Naive thymus-derived CD4-positive, alpha-beta T cell (primary cell): ENCODE results near the gene OR51B6. TPM values are rescaled to one million over a fixed set of nuclear protein-coding genes. Genes with fewer than 3 reads are reported as not detected.
"Not testable (repeated sequence)": the region's sequence is repeated elsewhere in the genome, so short reads cannot be mapped to it uniquely, and the experiment has no call there.

ENCODE experiments used
- ATAC-seq: fragments of 150-1000 bp; cut with Tn5 transposase; 2 replicates; pipeline ENCODE4 v1.10.0; 2021; ENCODE audit warnings: mild to moderate bottlenecking, moderate library complexity
- CTCF ChIA-PET: fragments of 350-600 bp; sonication (Branson Sonifier 250); formaldehyde crosslinking; loops from one replicate; lab custom pipeline; 2021; ENCODE audit warnings: antibody characterized with exemption; lab: Charles Lee
- POLR2A ChIA-PET: fragments of 350-600 bp; sonication (Branson Sonifier 250); formaldehyde crosslinking; loops from one replicate; lab custom pipeline; 2021; ENCODE audit warnings: antibody characterized with exemption, inconsistent platforms; lab: Charles Lee
- DNase-seq, 9 donors: peaks; one replicate each; pipeline versions ENCODE4 v3.0.0 to v3.0.0-alpha.2; 2020 to 2022; ENCODE audit warnings: mixed read lengths in 1 of 9
- H3K27ac ChIP-seq: one replicate; pipeline ENCODE4 v1.7.0; 2013; ENCODE audit warnings: mild to moderate bottlenecking, low read depth, low read length, moderate library complexity
- H3K27me3 ChIP-seq, 2 donors: one replicate each; pipeline ENCODE4 v1.7.0; 2013; ENCODE audit warnings: low read length in 2 of 2, mild to moderate bottlenecking in 2 of 2, moderate library complexity in 2 of 2; ENCODE audit not compliant: control insufficient read depth in 2 of 2, insufficient read depth in 2 of 2
- H3K36me3 ChIP-seq, 3 experiments: 1 replicate in 2 of 3; 2 replicates in 1 of 3; pipeline ENCODE4 v1.7.0; 2013; ENCODE audit warnings: low read length in 3 of 3, mild to moderate bottlenecking in 3 of 3, moderate library complexity in 1 of 3; ENCODE audit not compliant: insufficient read depth in 3 of 3, control insufficient read depth in 2 of 3
- H3K4me1 ChIP-seq, 2 donors: one replicate each; pipeline ENCODE4 v1.7.0; 2013; ENCODE audit warnings: low read length in 2 of 2, mild to moderate bottlenecking in 2 of 2, moderate library complexity in 1 of 2; ENCODE audit not compliant: control insufficient read depth in 2 of 2, insufficient read depth in 2 of 2
- H3K4me3 ChIP-seq: 2 replicates; pipeline ENCODE4 v1.7.0; 2013; ENCODE audit warnings: mild to moderate bottlenecking, low read length
- H3K9me3 ChIP-seq, 3 experiments: 1 replicate in 2 of 3; 2 replicates in 1 of 3; pipeline ENCODE4 v1.7.0; 2013; ENCODE audit warnings: low read length in 3 of 3; ENCODE audit not compliant: control insufficient read depth in 2 of 3
- H3K27ac Mint-ChIP-seq, 9 donors: one replicate each; pipeline ENCODE4 v1.8.0; 2020 to 2022; ENCODE audit warnings: mixed read lengths in 9 of 9, mild to moderate bottlenecking in 8 of 9, moderate library complexity in 5 of 9, inconsistent platforms in 2 of 9
- H3K27me3 Mint-ChIP-seq, 5 donors: one replicate each; pipeline ENCODE4 v1.8.0; 2021 to 2022; ENCODE audit warnings: mixed read lengths in 5 of 5, mild to moderate bottlenecking in 1 of 5
- H3K36me3 Mint-ChIP-seq, 5 donors: one replicate each; pipeline ENCODE4 v1.8.0; 2020 to 2022; ENCODE audit warnings: mixed read lengths in 5 of 5, mild to moderate bottlenecking in 3 of 5, inconsistent platforms in 1 of 5
- H3K4me1 Mint-ChIP-seq, 7 donors: one replicate each; pipeline ENCODE4 v1.8.0; 2020 to 2022; ENCODE audit warnings: mixed read lengths in 7 of 7, mild to moderate bottlenecking in 3 of 7, inconsistent platforms in 1 of 7
- H3K4me3 Mint-ChIP-seq, 10 donors: one replicate each; pipeline ENCODE4 v1.8.0; 2020 to 2022; ENCODE audit warnings: mild to moderate bottlenecking in 10 of 10, mixed read lengths in 10 of 10, moderate library complexity in 6 of 10, inconsistent platforms in 2 of 10
- H3K9me3 Mint-ChIP-seq, 11 donors: one replicate each; pipeline ENCODE4 v1.8.0; 2020 to 2022; ENCODE audit warnings: mixed read lengths in 11 of 11, mild to moderate bottlenecking in 4 of 11, inconsistent platforms in 1 of 11, moderate library complexity in 1 of 11
- intact Hi-C, 2 donors: fragments of 100-400 bp; cut with micrococcal nuclease; formaldehyde crosslinking; loops; one replicate each; pipeline ENCODE4 v1.15.1; 2023
- polyA plus RNA-seq, 2 donors: library from polyadenylated mRNA; unstranded; fragments of 300-500 nt; fragmentation: Illumina TruSeq; gene quantifications; one replicate each; pipeline ENCODE4 v1.2.3, GENCODE V29; 2021
- total RNA-seq, 6 experiments: library from RNA in 5 of 6; stranded (reverse) in 5 of 6; gene quantifications; 1 replicate in 5 of 6; 2 replicates in 1 of 6; pipeline ENCODE4 v1.2.3 and lab custom pipeline; 2021 to 2026

OR51B6 gene
- total and polyA plus RNA-seq, 7 experiments from 2014 or later, result not detected

- ChIA-PET POLR2A (no interaction called here), CTCF (no interaction called here)
- H3K9me3 ChIP-seq, result no peaks in the 10 kb centered on the region
- Mint-ChIP-seq H3K27ac (no peak overlapping the region), H3K4me3 (no peak overlapping the region), H3K9me3 (peaks cover 0 to 10% (median 6%) of the 10 kb centered on the region in 11 donors), H3K27me3 (peaks cover 0 to 15% (median 8%) of the 10 kb centered on the region in 5 donors), H3K4me1 (no peaks in the 10 kb centered on the region), H3K36me3 (peaks cover 0 to 4% (median 0%) of the 10 kb centered on the region in 5 donors)
- no peak for DNase-seq
- no peaks in the 10 kb centered on the region for H3K4me1 ChIP-seq
- no peak for ATAC-seq
- H3K27me3 ChIP-seq, result no peaks in the 10 kb centered on the region
- H3K36me3 ChIP-seq, result no peaks in the 10 kb centered on the region
- no peak overlapping the region for H3K27ac ChIP-seq
- intact Hi-C loops, result no loop called here
- H3K4me3 ChIP-seq, result no peak overlapping the region
Observed at GRCh38 chr11:5363679-5364078, 12.4 kb downstream of the OR51B6 start.

- no peak overlapping the region for H3K4me3 ChIP-seq
- no peaks in the 10 kb centered on the region for H3K27me3 ChIP-seq
- H3K36me3 ChIP-seq, result no peaks in the 10 kb centered on the region
- no peaks in the 10 kb centered on the region for H3K9me3 ChIP-seq
- Mint-ChIP-seq H3K4me1 (no peaks in the 10 kb centered on the region), H3K4me3 (no peak overlapping the region), H3K9me3 (peaks cover 0 to 10% (median 3%) of the 10 kb centered on the region in 11 donors), H3K27me3 (peaks cover 0 to 15% (median 8%) of the 10 kb centered on the region in 5 donors), H3K27ac (no peak overlapping the region), H3K36me3 (peaks cover 0 to under 1% (median 0%) of the 10 kb centered on the region in 5 donors)
- intact Hi-C loops, result no loop called here
- ChIA-PET CTCF (interaction anchor here (0.7 kb wide), 1 partner anchor 151 kb away, joined by 3 read pairs; no protein-coding TSS in a partner anchor), POLR2A (no interaction called here)
- no peak overlapping the region for H3K27ac ChIP-seq
- ATAC-seq (no peak), DNase-seq (no peak)
- no peaks in the 10 kb centered on the region for H3K4me1 ChIP-seq
Observed at GRCh38 chr11:5364214-5364613, 12.9 kb downstream of the OR51B6 start.

DNA sequence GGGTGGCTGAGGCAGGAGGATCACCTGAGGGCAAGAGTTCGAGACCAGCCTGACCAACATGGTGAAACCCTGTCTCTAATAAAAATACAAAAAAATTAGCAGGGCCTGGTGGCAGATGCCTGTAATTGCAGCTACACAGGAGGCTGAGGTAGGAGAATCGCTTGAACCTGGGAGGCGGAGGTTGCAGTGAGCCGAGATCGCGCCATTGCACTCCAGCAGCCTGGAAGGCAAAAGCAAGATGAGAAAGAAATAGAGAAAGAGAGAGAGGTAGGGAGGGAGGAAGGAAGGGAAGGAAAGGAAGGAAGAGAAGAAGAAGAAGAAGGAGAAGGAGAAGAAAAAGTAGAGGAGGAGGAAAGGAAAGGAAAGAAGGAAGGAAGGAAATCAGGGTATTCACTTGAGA, 15.1 kb downstream of the OR51B6 start:
- H3K36me3 Mint-ChIP-seq, H3K27ac Mint-ChIP-seq, H3K27me3 ChIP-seq, CTCF ChIA-PET, ATAC-seq, H3K27ac ChIP-seq, H3K4me1 ChIP-seq, intact Hi-C loops, DNase-seq, H3K4me3 Mint-ChIP-seq, POLR2A ChIA-PET, H3K9me3 ChIP-seq, H3K36me3 ChIP-seq, H3K9me3 Mint-ChIP-seq, H3K4me3 ChIP-seq, H3K4me1 Mint-ChIP-seq: not testable (repeated sequence)
- peaks cover 0 to 23% (median 8%) of the 10 kb centered on the region in 5 donors for H3K27me3 Mint-ChIP-seq

DNA sequence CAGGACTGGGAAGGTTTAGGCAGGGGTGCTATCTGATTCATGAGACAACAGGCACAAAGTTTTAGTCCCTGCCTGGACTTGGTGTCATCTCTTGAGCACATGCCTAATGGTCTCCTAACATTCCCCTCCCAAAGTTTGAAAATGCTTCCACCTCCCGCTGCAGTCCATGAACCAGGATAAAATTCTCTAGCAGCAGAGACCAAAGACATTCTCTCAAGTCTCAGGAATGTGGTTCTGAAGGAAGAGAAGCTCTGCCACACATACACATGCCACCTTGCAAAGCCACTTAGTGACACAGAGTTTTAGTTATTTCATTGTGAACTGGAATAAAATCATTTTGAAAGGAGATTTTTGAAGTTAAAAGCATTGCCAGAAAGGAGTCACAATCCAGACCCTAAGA, 15.5 kb downstream of the OR51B6 start:
- Mint-ChIP-seq H3K4me3 (no peak overlapping the region), H3K9me3 (peaks cover 0 to 7% (median 2%) of the 10 kb centered on the region in 11 donors), H3K4me1 (no peaks in the 10 kb centered on the region), H3K36me3 (no peaks in the 10 kb centered on the region), H3K27me3 (peaks cover 0 to 23% (median 11%) of the 10 kb centered on the region in 5 donors), H3K27ac (no peak overlapping the region)
- POLR2A ChIA-PET, result no interaction called here
- ATAC-seq, result no peak
- Histone ChIP-seq H3K36me3 (no peaks in the 10 kb centered on the region), H3K27me3 (peaks cover 0 to 3% of the 10 kb centered on the region in 2 donors), H3K4me3 (no peak overlapping the region), H3K4me1 (no peaks in the 10 kb centered on the region), H3K27ac (no peak overlapping the region), H3K9me3 (no peaks in the 10 kb centered on the region)
- intact Hi-C loops, result no loop called here
- CTCF ChIA-PET, result no interaction called here
- no peak for DNase-seq

- Histone ChIP-seq H3K27ac (no peak overlapping the region), H3K9me3 (no peaks in the 10 kb centered on the region), H3K27me3 (peaks cover 0 to 5% of the 10 kb centered on the region in 2 donors), H3K4me3 (no peak overlapping the region), H3K4me1 (no peaks in the 10 kb centered on the region), H3K36me3 (no peaks in the 10 kb centered on the region)
- ChIA-PET CTCF (no interaction called here), POLR2A (no interaction called here)
- ATAC-seq (no peak), DNase-seq (no peak)
- Mint-ChIP-seq H3K4me1 (no peaks in the 10 kb centered on the region), H3K9me3 (peaks cover 0 to 6% (median under 1%) of the 10 kb centered on the region in 11 donors), H3K36me3 (no peaks in the 10 kb centered on the region), H3K4me3 (no peak overlapping the region), H3K27me3 (peaks cover 0 to 24% (median 14%) of the 10 kb centered on the region in 5 donors), H3K27ac (no peak overlapping the region)
- intact Hi-C loops, result no loop called here
Observed at GRCh38 chr11:5367448-5368074, 16.3 kb downstream of the OR51B6 start.

DNA sequence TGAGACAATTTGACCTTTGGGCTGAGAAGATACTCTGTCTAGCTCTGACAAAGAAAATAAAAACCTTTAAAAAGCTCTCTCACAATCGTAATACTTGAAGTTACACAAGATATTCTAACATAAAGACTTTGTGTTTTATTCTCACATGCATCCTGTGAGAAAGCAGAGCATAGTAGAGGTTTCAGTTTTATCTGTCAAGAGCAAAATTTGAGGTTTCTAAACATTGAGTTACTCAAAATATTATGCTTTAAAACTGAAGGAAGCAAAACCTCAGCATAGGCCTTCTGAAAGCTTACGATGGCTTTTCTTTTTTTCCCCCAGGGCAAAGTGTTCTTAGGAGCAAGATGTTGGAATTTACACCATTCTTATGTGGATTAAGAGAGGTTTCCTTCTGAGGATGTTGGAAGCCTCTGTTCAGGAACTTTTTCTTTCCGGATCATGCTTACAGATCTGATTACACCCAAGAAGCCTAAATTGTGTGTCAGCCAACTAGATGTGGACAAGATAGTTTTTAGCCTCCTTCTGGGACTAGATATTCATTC, 17.3 kb downstream of the OR51B6 start:
- peaks cover 0 to 28% (median 15%) of the 10 kb centered on the region in 5 donors for H3K27me3 Mint-ChIP-seq
- CTCF ChIA-PET, result no interaction called here
- Histone ChIP-seq H3K4me3 (no peak overlapping the region), H3K27me3 (peaks cover 0 to 5% of the 10 kb centered on the region in 2 donors), H3K9me3 (no peaks in the 10 kb centered on the region), H3K27ac (no peak overlapping the region), H3K36me3 (no peaks in the 10 kb centered on the region), H3K4me1 (no peaks in the 10 kb centered on the region)
- intact Hi-C loops, result no loop called here
- no peak overlapping the region for H3K27ac Mint-ChIP-seq
- POLR2A ChIA-PET, result no interaction called here
- no peaks in the 10 kb centered on the region for H3K36me3 Mint-ChIP-seq
- no peaks in the 10 kb centered on the region for H3K4me1 Mint-ChIP-seq
- H3K4me3 Mint-ChIP-seq, result no peak overlapping the region
- peaks cover 0 to 8% (median 2%) of the 10 kb centered on the region in 11 donors for H3K9me3 Mint-ChIP-seq
- no peak for ATAC-seq
- DNase-seq, result no peak

GRCh38 chr11:5369789-5370188, 18.5 kb downstream of the OR51B6 start:
- ChIA-PET CTCF (no interaction called here), POLR2A (no interaction called here)
- no peaks in the 10 kb centered on the region for H3K4me1 ChIP-seq
- DNase-seq (no peak), ATAC-seq (no peak)
- no peak overlapping the region for H3K27ac ChIP-seq
- peaks cover 0 to 5% of the 10 kb centered on the region in 2 donors for H3K27me3 ChIP-seq
- peaks cover 0 to 8% (median 2%) of the 10 kb centered on the region in 11 donors for H3K9me3 Mint-ChIP-seq
- no peaks in the 10 kb centered on the region for H3K36me3 ChIP-seq
- no peak overlapping the region for H3K4me3 ChIP-seq
- intact Hi-C loops, result no loop called here
- no peaks in the 10 kb centered on the region for H3K4me1 Mint-ChIP-seq
- no peak overlapping the region for H3K4me3 Mint-ChIP-seq
- peaks cover 0 to 26% (median 20%) of the 10 kb centered on the region in 5 donors for H3K27me3 Mint-ChIP-seq
- no peaks in the 10 kb centered on the region for H3K36me3 Mint-ChIP-seq
- no peak overlapping the region for H3K27ac Mint-ChIP-seq
- no peaks in the 10 kb centered on the region for H3K9me3 ChIP-seq
